KOPT-K1 (cell line): ENCODE measurements around the gene ABCA7.

Experiments used
- H3K27ac ChIP-seq: fragments of 200-600 bp; sonication (generic); 2 replicates; pipeline ENCODE4 v1.5.1; 2016; ENCODE audit warnings: antibody characterized with exemption, mild to moderate bottlenecking, low read depth, low read length; ENCODE audit not compliant: poor library complexity, severe bottlenecking
- H3K36me3 ChIP-seq: fragments of 200-600 bp; sonication (generic); 2 replicates; pipeline ENCODE4 v1.5.1; 2017; ENCODE audit warnings: antibody characterized with exemption, mild to moderate bottlenecking, low read length, moderate library complexity; ENCODE audit not compliant: insufficient read depth
- H3K9me3 ChIP-seq: fragments of 200-600 bp; sonication (generic); 2 replicates; pipeline ENCODE4 v1.5.1; 2017; ENCODE audit warnings: antibody characterized with exemption, low read length, mild to moderate bottlenecking; ENCODE audit not compliant: insufficient read depth, poor library complexity, severe bottlenecking

The ABCA7 gene

GRCh38 chr19:1101337-1101698 lies 61.4 kb downstream of the ABCA7 start:
- H3K27ac ChIP-seq: peak overlapping the region; percentile 54
- peaks cover 9% of the 10 kb centered on the region for H3K36me3 ChIP-seq
- H3K9me3 ChIP-seq: no peaks in the 10 kb centered on the region

GRCh38 chr19:1102407-1103131 lies 62.7 kb downstream of the ABCA7 start:
- no peak overlapping the region for H3K27ac ChIP-seq

GRCh38 chr19:1103132-1103707 lies 63.3 kb downstream of the ABCA7 start:
- Histone ChIP-seq H3K27ac (peak overlapping the region; percentile 42), H3K9me3 (no peaks in the 10 kb centered on the region), H3K36me3 (peaks cover 25% of the 10 kb centered on the region)

More at GRCh38 chr19:1102407-1103131, 62.7 kb downstream of the ABCA7 start:
- Histone ChIP-seq H3K9me3 (no peaks in the 10 kb centered on the region), H3K36me3 (peaks cover 21% of the 10 kb centered on the region)

- peak within 1 kb of the TSS; percentile 81 for H3K27ac ChIP-seq
- peaks cover 28% of the 10 kb centered on the region for H3K36me3 ChIP-seq
- H3K9me3 ChIP-seq: no peaks in the 10 kb centered on the region
These were observed 63.9 kb downstream of the ABCA7 start, which contains the start of gene GPX4 for GRCh38 chr19:1103708-1104310. GPX4 (plus strand) TSS chr19:1103994; CDS start chr19:1104044, 50 bp downstream.

- Histone ChIP-seq H3K27ac (peak overlapping the region; percentile 81), H3K9me3 (no peaks in the 10 kb centered on the region), H3K36me3 (peaks cover 32% of the 10 kb centered on the region)
These were observed 64.6 kb downstream of the ABCA7 start for GRCh38 chr19:1104311-1105007.

GRCh38 chr19:1105008-1105872 lies 65.3 kb downstream of the ABCA7 start:
- Histone ChIP-seq H3K27ac (peak overlapping the region; percentile 81), H3K9me3 (no peaks in the 10 kb centered on the region), H3K36me3 (peaks cover 36% of the 10 kb centered on the region)

GRCh38 chr19:1105873-1106840 lies 66.2 kb downstream of the ABCA7 start:
- no peaks in the 10 kb centered on the region for H3K9me3 ChIP-seq
- H3K27ac ChIP-seq: no peak overlapping the region
- peaks cover 37% of the 10 kb centered on the region for H3K36me3 ChIP-seq

GRCh38 chr19:1106841-1107660 lies 67.1 kb downstream of the ABCA7 start:
- H3K36me3 ChIP-seq: peaks cover 40% of the 10 kb centered on the region
- no peaks in the 10 kb centered on the region for H3K9me3 ChIP-seq
- H3K27ac ChIP-seq: no peak overlapping the region

GRCh38 chr19:1107661-1108261 lies 67.9 kb downstream of the ABCA7 start:
- peaks cover 47% of the 10 kb centered on the region for H3K36me3 ChIP-seq
- H3K27ac ChIP-seq: no peak overlapping the region
- no peaks in the 10 kb centered on the region for H3K9me3 ChIP-seq

- Histone ChIP-seq H3K36me3 (peaks cover 49% of the 10 kb centered on the region), H3K27ac (no peak overlapping the region)
These were observed 68.6 kb downstream of the ABCA7 start for GRCh38 chr19:1108291-1109031.

GRCh38 chr19:1109032-1109551 lies 69.2 kb downstream of the ABCA7 start:
- Histone ChIP-seq H3K9me3 (no peaks in the 10 kb centered on the region), H3K36me3 (peaks cover 55% of the 10 kb centered on the region), H3K27ac (no peak overlapping the region)

More at GRCh38 chr19:1108291-1109031, 68.6 kb downstream of the ABCA7 start:
- H3K9me3 ChIP-seq: no peaks in the 10 kb centered on the region
